Stimulated activated CD8-positive, alpha-beta memory T cell treated with anti-CD3 and anti-CD28 coated beads, Interleukin-7, amount 100 ng/mL, for 4 hours (primary cell): Measurements from ENCODE around the gene DENND5A.
A peak's percentile ranks its signal among the peaks of the same experiment; 100 is the strongest.

Experiments
- DNase-seq, 2 donors: peaks; one replicate each; pipeline ENCODE4 v3.0.0-alpha.2; 2020; ENCODE audit warnings: low read depth in 2 of 2

Gene DENND5A

DNA sequence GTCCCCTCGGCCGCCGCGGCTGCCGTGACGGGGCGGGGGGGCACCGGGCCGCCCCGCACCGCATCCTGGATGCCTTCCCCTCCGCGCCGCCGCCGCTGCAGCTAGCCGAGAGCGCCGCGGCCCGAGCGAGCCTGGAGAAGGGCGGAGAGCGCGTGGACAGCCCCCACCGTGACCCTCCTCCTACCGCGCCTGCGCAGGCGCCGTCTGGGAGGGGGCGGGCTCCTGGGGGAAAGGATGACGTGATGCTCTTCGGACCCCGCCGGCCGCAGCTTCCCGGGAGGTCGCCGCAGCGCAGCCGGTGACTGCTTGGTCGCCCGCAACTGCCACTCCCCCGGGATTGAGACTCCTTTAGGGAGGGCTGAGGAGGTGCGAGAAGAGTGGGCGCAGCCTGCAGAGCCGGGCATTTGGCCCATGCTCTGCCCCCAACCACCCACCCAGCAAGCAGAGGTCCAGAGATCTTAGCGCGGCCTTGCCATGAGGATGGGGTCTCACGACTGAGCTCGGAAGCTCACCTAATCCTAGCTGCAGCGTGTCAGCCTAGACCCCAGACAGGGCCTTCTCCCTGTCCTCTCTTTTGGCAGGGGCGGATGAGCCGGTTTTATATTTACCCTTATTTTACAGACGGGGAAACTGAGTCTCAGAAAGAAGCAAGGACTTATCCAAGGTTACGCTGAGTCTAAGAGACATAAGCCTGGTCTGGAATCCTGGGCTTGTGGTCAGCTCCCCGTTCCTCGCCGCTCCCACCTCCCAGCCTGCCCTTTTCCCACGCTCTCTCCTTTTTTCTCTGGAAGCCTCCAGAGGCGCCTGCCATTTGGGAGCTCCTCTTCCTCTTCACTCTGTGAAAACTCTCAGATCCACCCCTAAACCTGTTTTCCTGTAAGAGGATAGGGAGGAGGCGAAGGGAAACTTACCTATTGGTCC is at the start of gene DENND5A:
Gene DENND5A, minus strand, starts transcription at position 140 of the 921 bp plus-strand sequence. CDS start 281 bp downstream, outside the sequence.
- peak; percentile 26 to 59 for DNase-seq

GRCh38 chr11:9314291-9315077 is 49.3 kb upstream of the DENND5A start, which contains the start of gene TMEM41B:
TMEM41B (minus strand) TSS chr11:9314593; CDS start chr11:9314441, 152 bp downstream.
- peak; percentile 98 to 100 for DNase-seq

DNA sequence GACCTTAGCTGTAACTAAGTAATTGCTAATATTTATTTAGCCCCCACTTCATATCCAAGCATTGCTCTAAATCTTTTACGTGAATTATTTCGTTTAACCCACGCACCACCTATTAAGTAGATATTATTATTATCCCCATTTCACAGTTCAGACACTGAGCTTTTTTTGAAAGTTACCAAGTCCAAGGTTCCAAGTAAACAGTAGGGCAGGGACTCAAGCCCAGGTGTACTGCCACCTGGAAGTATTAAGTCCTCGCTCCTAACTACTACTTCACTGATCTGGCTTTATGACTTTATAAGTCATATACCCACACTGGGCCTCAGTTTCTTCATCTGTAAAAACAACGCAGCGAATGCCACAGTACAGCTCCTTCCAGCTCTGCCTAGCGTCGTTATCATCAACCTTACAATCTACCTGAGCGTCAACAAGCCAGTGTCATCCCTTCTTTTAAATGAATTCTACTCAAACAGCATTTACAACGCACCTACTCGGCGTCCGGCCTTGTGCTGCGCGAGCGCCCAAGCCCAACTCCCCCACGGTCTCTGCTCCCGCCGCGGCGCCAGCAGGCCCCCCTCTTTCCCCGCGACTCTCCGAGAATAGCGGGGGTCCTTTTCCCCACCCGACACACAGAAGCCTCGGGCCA is 48.6 kb upstream of the DENND5A start:
- DNase-seq = no peak

DNA sequence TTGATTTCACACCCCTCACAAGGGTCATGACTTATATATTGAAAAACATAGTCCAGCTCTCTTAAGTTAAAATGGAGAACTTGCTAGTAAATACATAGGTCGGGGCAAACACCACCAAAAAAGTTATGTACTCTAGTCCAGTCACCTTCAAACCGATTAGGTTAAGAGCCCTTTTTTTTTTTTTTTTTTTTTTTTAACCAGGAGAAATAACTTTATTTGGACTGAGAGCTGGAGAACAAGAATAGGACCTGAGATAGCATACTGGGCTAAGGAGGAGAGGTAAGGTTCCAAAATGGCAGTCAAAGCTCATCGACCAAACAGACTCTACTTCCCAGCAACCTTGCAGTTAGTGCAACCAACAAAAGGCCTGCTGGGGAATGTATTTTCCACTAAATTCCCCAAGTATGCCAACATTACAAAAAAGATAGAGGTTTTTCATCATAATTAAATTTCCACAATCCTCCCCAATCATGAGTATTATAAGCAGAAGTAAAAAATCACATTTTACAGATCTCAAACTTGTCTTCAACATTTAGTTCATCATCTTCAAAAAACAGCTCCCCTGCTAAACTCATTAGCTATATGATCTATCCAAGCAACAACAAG is 45.4 kb upstream of the DENND5A start:
- DNase-seq = no peak

DNA sequence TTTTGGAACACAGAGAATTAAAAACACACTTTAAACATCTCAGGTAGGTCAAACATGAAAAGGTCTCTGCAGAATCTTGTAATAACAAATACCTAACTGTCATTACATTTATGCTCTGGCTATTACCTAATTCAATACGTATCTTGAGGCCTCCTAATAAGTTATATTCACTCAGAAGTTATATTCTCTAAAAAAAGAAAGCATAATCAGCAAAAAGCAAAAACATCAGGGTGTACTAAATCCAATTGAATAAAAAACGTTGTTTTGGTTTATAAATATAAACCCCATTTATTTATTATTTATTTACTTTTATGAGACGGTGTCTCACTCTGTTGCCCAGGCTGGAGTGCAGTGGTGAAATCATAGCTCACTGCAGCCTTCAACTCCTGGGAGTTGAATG is 39.0 kb upstream of the DENND5A start:
- DNase-seq = no peak

DNA sequence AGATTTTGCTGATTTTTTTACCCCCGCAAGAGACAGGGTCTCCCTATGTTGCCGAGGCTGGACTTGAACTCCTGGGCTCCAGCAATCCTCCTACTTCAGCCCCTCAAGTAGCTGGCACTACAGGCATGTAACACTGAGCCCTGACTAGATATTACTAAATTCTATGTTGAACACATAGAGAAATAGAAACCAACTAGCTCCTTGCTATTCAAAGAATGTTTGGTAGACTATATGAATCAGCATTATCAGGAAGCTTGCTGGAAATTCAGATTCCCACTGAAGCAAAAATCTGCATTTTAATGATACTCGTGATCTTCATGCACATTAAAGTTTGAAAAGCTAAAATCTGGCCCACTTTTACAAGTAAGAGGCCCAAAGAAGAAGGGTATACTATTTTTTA is 37.3 kb upstream of the DENND5A start:
- DNase-seq = no peak

GRCh38 chr11:9301720-9302119 is 36.6 kb upstream of the DENND5A start:
- no peak for DNase-seq

DNA sequence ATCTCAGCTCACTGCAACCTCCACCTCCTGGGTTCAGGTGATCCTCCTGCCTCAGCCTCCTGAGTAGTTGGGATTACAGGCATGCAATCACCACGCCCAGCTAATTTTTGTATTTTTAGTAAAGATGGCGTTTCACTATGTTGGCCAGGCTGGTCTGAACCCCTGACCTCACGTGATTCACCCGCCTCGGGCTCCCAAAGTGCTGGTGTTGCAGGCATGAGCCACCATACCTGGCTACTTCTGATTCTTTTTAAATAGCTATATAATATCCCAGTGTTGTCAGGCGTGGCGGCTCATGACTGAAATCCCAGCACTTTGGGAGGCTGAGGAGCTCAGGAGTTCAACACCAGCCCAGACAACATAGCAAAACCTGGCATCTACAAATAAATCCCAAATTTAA is 28.5 kb upstream of the DENND5A start:
- no peak for DNase-seq

- no peak for DNase-seq
Measured at GRCh38 chr11:9285850-9286587, 20.9 kb upstream of the DENND5A start.

DNA sequence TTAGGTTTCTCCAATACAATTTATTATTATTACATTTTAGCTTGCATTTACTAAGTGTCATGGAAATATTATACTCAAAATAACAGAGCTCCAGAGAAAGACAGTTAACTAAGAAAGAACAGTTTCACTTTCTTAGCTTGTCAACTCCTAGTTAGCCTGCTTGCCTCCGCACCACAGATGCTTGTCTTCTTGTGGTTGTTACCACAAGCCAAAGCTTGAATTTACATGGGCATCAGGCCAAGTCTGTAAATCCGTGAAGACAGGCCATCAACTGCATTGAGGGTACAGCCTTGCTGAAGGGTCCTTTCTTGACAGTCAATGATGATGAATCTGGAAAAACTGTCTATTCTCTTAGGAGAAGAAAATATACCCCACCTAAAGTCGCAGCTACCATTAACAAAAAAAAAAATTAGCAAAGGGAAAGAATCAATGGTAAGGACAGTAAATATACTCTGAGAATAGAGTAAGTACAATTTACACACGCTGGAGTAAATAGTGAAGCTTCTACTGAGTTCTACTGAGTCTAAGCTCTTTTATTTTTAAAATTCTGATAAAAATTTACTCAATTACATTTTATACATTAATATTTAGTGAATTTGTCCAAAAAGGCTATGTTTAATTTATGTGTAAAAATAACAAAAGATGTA is 15.6 kb upstream of the DENND5A start:
- peak; percentile 38 to 42 for DNase-seq

DNA sequence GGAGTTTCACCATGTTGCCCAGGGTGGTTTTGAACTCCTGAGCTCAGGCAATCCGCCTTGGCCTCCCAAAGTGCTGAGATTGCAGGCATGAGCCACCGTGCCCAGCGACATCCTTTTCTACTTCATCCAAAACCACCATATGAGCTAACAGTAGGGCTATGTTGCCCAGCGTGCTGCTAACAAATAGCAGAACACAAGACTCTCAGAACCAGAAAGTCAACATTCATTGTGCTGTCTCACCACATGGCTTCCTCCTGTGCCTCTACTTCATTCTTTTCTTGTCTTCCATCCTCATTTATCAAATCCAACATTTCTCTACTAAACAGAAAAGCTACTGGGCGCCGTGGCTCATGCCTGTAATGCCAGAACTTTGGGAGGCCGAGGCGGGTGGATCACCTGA is 12.0 kb upstream of the DENND5A start:
- no peak for DNase-seq

DNA sequence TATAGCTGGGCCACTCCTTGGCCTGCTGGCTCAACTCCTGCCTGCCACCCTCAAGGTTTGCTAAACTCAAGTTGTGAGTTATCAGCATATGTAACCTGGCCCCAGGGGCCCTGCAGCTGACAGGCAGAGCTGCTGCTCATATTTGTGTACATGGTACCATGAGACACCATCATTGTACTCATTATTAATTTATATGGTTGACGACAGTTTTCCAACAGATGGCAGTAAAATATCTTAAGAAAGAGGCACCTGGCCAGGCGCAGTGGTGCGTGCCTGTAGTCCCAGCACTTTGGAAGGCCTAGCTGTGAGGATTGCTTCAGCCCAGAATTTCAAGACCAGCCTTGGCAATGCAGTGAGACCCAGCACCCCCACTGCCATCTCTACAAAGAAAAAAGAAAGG is 11.4 kb upstream of the DENND5A start:
- no peak for DNase-seq

GRCh38 chr11:9274499-9275258 is 9.5 kb upstream of the DENND5A start:
- DNase-seq = no peak

DNA sequence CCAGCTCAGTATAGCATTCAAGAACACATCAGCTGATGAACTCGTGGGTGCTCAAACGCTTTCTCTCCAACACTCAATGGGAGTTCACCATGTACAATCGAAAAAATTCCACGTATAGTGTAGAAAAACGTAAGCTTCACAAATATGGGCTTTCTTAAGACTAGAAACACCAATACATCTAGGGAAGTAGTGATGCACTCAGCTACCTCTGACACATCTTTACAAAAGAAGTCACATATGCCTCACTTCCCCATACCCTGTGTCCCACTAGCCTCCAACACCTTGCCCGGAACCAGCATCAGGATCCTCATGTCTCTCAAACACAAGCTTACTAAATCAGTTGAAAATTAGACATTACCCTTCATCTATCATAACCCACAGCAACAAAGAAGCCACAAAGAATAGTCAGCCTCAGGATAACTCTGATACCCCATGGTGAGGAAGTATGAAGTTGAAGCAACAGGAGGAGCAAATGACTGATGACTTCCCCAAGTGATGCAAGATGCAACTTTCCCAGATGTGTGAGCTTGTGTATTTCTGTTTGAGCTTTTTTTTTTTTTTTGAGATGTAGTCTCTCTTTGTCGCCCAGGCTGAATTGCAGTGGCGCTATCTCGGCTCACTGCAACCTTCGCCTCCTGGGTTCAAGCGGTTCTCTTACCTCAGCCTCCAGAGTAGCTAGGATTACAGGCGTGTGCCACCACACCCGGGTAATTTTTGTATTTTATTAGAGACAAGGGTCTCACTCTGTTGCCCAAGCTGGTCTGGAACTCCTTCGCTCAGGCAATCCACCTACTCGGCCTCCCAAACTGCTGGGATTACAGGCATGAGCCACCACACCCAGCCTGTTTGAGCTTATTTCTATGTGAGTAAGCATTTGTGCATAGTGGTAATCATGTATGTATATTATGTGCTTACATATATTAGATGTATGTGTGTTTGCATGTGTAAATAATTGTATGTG is 8.5 kb upstream of the DENND5A start:
- no peak for DNase-seq

DNA sequence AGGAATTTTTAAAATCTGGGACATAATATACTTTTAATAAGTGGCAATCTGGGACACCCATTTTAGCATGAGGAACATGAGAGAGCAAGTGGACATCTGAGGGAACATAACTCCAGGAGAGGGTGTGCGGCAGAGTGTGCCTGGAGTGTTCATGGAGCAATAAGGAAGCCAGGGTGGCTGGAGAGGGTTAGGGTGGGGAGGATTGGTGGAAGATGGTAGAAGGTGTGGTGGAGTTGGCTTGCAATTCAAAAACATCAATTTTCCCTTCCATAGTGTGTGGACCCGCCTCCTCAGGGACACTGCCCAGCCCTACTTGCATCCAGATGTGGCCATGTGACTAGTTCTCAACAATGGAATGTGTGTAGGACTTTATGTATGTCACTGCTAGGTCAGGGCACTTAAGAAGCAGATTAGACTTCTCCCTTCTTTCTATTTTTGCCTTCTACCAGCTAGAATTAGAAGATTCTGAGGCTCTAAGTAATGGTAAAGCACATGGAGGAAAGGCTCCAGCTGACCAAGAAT is 4.4 kb upstream of the DENND5A start:
- DNase-seq = no peak

DNA sequence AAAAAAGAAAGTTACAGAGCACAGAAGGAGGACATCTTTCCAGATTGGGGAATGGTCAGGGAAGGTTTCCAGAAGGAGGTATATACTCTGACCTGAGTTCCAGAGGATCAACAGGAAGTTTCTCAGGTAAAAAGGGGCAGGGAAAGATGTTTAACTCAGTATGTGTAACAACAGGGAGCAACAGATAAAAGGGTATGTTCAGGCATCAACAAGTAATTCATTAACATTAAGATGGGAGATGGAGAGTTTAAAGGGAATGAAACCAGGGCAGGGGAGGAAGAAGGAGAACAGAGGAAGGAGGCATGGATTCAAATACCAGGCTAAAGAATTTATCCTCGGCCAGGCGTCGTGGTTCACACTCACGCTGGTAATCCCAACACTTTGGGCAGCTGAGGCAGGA is 2.5 kb upstream of the DENND5A start:
- DNase-seq = no peak

GRCh38 chr11:9266926-9267325 is 1.8 kb upstream of the DENND5A start:
- DNase-seq = no peak

DNA sequence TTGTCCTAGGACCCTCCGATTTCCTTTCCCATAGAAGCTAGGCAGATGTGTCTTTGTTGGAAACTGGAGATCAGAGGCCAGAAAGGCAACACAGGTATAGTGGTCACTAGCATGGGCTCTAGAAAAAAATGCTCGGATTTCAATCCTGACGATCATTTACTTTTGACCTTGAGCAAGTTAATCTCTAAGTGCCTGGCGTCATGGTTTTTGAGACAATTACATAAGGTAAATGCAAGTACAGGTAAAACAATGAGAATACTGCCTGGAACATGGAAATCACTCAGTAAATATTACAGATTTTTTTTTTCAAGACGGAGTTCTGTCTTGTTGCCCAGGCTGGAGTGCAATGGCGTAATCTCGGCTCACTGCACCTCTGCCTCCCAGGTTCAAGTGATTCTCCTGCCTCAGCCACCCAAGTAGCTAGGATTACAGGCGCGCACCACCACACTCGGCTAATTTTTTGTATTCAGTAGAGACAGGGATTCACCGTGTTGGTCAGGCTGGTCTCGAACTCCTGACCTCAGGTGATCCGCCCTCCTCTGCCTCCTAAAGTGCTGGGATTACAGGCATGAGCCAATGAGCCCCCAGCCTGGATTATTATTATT is 1.1 kb upstream of the DENND5A start:
- no peak for DNase-seq
